ENCODE results near the gene SERTAD1. TPM values are rescaled to one million over a fixed set of nuclear protein-coding genes. Genes with fewer than 3 reads are reported as not detected.
"Not testable (repeated sequence)": the region's sequence is repeated elsewhere in the genome, so short reads cannot be mapped to it uniquely, and the experiment has no call there.

SERTAD1 gene
- total RNA-seq, 1 donor from 2014 or later: 13.3 TPM

DNA sequence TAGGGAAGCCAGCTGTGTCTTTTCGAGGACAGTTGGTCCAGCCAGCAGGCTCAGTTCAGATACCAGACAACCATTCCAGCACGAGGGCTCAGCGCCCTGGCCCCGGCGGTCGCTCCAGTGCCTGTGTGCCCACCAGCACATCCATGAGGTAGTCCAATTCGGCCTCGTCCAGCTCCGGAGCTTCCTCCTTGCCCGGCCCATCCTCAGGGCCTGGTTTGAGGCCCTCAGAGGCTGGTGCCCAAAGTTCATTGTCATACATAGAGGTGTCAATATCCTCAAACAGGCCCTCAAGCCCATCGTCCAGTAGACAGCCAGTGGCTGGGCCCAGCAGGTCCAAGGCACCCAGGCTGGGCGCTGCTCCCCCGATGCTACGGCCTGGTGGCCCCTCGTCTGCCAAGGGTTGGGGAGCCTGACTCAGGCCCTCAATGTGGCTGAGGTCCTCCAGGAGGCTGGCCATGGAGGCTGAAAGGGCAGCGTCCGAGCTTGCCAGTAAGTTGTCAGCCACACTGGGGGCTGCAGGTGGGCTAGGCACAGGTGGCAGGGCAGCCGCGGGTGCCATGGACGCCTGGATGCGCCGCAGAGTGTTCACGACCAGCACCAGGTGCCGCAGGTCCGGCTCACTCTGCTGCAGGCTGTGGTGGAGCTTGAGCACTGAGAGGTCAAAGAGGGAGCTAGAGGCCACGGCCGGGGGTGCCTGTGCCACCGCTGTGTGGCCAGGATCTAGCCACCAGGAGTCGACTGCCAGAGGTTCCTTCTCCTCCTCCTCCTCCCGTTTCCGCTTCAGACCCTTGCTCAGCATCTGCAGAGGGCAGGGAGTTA is 2.8 kb downstream of the SERTAD1 start:
- no peak for DNase-seq (ENCODE audit: low read depth)

GRCh38 chr19:40421993-40422747 is 3.6 kb downstream of the SERTAD1 start:
- DNase-seq (ENCODE audit: low read depth): no peak

GRCh38 chr19:40420766-40421765 is 4.7 kb downstream of the SERTAD1 start:
- DNase-seq (ENCODE audit: low read depth): peak; percentile 72

DNA sequence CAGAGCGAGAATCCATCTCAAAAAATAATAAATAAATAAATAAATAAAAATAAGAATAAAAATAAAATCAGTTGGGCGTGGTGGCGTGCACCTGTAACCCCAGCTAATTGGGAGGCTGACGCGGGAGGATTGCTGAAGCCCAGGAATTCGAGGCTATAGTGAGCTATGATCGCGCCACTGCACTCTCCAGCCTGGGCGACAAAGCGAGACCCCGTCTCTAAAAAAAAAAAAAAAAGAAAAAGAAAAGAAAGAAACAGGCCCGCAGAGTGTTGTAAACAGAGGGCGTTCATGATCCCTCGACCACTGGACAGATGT is 5.4 kb downstream of the SERTAD1 start:
- DNase-seq (ENCODE audit: low read depth): no peak

DNA sequence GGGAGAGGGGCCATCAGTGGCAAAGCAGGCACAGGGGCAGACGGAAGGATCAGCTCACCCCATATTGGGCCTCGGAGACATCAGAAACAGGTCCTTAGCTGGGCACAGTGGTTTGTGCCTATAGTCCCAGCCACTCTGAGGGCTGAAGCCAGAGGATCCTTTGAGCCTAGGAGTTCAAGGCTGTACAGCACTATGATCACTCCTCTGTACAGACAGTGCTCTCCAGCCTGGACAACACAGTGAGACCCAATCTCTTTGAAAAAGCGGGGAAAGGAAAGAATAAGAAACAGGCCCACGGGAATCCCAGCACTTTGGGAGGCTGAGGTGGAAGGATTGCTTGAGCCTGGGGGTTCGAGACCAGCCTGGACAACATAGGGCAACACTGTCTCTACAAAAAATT is 6.0 kb downstream of the SERTAD1 start:
- no peak for DNase-seq (ENCODE audit: low read depth)

GRCh38 chr19:40419066-40419612 is 6.7 kb downstream of the SERTAD1 start:
- no peak for DNase-seq (ENCODE audit: low read depth)

DNA sequence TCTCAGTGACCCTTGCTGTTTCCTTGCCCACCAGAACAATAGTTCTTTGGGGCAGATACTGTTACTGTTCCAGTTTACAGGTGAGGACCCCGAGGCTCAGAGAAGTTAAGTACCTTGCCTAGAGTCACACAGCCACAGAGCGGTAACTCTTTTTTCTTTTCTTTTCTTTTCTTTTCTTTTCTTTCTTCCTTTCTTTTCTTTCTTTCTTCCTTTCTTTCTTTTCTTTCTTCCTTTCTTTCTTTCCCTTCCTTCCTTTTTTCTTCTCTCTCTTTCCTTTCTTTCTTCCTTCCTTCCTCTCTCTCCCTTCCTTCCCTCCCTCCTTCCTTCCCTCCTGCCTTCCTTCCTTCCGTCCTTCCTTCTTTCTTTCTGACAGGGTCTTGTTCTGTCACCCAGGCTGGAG is 7.8 kb downstream of the SERTAD1 start:
- no peak for DNase-seq (ENCODE audit: low read depth)

DNA sequence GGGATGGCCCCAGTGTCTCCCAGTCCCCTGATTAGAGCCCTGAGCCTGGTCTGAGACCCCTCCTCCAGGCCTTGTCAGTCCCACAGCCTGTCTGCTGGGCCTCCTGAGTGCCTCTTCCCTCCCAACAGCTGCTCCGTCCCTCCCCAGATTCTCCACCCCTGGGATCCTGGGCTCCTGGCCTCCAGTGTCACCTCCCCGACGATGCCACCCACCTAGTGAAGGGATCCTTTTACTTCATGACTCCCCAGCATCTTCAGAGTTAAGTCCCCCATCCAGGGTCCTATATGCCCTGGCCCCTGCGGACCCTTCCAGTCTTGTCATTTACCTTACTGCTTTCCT is 8.2 kb downstream of the SERTAD1 start:
- no peak for DNase-seq (ENCODE audit: low read depth)

DNA sequence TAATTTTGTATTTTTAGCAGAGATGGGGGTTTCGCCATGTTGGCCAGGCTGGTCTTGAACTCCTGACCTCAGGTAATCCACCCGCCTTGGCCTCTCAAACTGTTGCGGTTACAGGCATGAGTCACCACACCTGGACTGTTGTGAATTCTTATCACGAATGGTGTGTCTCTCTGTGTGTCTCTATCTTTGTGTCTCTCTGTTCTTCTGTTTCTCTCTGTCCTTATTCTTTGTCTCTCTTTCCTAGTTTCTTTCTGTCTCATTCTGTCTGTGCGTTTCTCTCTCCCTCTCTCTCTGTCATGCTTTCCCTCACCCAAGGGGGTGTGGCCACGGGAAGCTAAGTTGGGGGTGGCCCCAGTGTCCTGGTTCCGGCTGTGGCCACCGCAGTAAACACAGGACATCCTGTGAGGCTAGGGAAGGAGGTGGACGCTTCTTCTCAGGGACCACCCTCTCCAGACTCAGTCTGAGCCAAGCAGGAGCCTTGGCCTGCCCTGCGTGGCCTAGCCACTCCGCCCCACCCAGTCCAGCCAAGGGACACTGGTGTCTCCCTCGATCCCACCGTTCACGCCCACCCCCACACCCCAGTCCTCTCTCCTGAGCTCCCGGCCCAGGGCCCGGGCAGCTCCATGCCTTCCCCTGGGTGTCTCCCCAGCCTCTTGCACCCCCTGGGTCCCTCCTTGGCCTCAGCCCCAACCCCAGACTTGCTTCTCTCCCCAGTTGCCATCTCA is 8.7 kb downstream of the SERTAD1 start:
- no peak for DNase-seq (ENCODE audit: low read depth)

- no peak for DNase-seq (ENCODE audit: low read depth)
These were observed 10.0 kb downstream of the SERTAD1 start for GRCh38 chr19:40415768-40416167.

GRCh38 chr19:40414542-40415535 is 11.0 kb downstream of the SERTAD1 start:
- no peak for DNase-seq (ENCODE audit: low read depth)

- DNase-seq (ENCODE audit: low read depth): no peak
These were observed 12.4 kb downstream of the SERTAD1 start, which contains the start of gene PRX for GRCh38 chr19:40413291-40413845. Gene PRX, minus strand, starts transcription at chr19:40413378. Its CDS starts 5,446 bp downstream, at chr19:40407932.

DNA sequence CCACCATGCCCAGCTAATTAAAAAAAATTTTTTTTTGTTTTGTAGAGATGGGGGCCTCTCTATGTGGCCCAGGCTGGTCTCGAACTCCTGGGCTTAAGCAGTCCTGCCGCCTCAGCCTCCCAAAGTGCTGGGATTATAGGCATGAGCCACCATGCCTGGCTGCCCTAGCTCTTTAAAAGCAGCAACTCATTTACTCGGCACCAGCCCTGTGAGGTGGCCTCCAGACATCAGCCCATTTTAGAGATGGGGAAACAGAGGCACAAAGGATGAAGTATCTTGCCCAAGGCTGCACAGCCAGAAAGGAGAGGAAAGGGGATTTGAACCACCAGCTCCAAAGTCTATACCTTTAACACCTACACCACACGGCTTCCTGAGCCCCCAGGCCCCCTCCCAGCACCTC is 12.9 kb downstream of the SERTAD1 start:
- no peak for DNase-seq (ENCODE audit: low read depth)

- DNase-seq (ENCODE audit: low read depth): no peak
These were observed 13.8 kb downstream of the SERTAD1 start for GRCh38 chr19:40411958-40412499.

DNA sequence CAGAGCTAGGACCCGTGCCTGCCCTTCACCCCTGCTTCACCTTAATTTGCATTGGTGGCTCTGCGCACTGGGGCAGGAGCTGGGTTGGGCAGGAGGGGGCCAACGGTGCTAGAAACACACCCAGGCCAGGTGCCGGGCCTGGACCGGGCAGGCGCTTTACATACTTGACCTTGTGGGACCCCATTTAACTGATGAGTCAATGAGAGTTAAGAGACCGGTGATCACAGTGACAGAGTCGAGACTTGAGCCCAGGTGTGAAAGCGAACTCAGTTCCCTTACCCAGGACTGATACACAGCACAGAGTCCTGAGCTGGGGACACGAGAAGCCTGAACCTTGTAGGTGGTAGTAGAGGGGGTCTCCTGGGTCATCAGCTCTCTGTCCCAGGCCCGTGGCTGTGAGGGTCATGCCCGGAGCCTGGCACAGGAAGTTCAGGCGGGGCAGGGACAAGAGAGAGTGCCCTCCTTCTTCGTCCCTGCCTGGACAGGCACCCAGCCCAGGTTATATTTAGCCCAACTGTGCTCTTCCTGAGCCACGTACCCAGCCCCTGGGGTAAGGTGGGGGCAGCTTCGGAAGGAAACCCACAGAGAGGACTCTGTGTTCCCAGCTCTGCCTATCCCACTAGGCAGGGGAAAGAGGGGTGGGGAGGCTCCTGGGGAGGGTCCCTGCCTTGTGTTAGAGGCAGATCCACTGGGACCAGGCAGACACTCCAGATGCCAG is 14.5 kb downstream of the SERTAD1 start:
- no peak for DNase-seq (ENCODE audit: low read depth)

GRCh38 chr19:40410030-40410389 is 15.8 kb downstream of the SERTAD1 start:
- DNase-seq (ENCODE audit: low read depth): no peak

GRCh38 chr19:40408598-40408925 is 17.2 kb downstream of the SERTAD1 start:
- DNase-seq (ENCODE audit: low read depth): not testable (repeated sequence)

- no peak for DNase-seq (ENCODE audit: low read depth)
These were observed 17.8 kb downstream of the SERTAD1 start for GRCh38 chr19:40407714-40408597.

All from renal cortical epithelial cell (primary cell).